Posterior cingulate gyrus (tissue), 11 donors: ENCODE data around the gene HIVEP3.

ENCODE experiments used
- DNase-seq, 10 donors: peaks; one replicate each; pipeline versions ENCODE4 v3.0.0 to v3.0.0-alpha.2; 2020 to 2021; ENCODE audit warnings: mixed read lengths in 3 of 10
- intact Hi-C: fragments of 100-400 bp; cut with DNase I; formaldehyde crosslinking; loops from one replicate; pipeline ENCODE4 v1.15.1; 2023

The HIVEP3 gene

GRCh38 chr1:41895552-41895951, 23.2 kb downstream of the HIVEP3 start:
- intact Hi-C loops: no loop called here
- no peak for DNase-seq

DNA sequence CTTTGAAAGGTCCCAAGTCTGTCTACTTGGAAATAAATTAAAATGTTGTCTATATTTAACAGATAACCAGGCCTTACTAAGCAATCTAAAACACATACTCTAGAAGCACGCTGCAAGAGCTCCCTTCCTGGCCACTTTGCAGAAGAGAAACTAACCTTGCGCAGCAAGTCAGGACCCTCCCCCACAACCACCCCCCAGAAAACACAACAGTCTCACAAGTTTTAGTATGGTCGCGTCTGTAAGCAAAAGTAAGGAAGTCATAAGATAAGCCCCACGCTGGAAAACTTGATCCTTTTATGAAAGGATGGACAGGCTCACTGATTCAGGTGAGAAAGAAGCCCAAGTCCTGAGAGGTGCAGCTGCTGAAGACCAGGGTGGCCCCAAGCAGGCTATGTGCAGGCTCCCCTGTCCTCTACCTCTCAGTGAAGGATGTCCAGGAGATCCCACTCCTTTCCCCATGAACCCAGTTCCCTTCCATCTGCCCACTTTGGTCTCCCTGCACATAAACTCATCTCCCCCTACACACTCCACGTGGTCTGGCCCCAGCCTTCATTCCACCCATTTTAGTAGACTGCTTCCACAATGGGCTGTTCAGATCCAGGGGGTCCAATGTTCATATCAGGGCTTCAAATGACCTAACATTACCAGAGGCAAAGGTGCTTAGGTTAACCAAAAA, 23.8 kb downstream of the HIVEP3 start:
- DNase-seq: no peak
- intact Hi-C loops: no loop called here

DNA sequence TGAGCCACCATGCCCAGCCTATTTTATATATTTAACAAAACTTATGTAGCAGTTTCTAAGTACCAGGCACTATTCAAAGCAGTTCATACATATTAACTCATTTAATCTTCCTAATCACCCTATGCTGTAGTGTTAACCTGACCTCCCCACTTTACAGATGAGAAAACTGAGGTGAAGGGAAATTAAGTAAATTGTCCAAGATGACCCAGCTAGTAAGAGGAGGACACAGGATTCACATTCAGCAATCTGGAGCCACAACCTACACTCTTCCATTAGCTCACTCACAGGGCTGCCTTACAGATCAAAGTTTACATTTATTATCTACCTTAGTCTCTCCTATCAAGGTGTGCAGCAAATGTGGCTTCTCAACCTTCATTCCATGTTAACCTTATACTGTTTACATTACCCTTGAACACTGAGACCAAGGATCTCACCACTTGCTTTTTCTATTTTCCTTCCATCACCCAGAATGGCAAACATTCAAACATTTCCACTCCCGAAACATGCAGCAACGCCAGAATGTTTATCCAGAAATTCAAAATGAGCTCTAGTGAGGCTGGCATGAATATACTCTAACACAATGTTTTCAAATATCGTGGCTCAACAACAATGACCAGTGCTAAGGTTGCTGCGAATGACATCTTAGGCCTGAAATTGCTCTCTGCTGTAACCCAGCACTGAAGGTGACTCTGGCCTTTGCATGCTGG, 24.5 kb downstream of the HIVEP3 start:
- no peak for DNase-seq
- intact Hi-C loops: no loop called here

- intact Hi-C loops: no loop called here
- no peak for DNase-seq
Observed at GRCh38 chr1:41892301-41892781, 26.4 kb downstream of the HIVEP3 start.

GRCh38 chr1:41891199-41891896, 27.4 kb downstream of the HIVEP3 start:
- peak in 1 of 10 donors; percentile 59 for DNase-seq
- intact Hi-C loops: no loop called here

- peak in 1 of 10 donors; percentile 70 for DNase-seq
- intact Hi-C loops: no loop called here
Observed at GRCh38 chr1:41890825-41891198, 27.9 kb downstream of the HIVEP3 start.

DNA sequence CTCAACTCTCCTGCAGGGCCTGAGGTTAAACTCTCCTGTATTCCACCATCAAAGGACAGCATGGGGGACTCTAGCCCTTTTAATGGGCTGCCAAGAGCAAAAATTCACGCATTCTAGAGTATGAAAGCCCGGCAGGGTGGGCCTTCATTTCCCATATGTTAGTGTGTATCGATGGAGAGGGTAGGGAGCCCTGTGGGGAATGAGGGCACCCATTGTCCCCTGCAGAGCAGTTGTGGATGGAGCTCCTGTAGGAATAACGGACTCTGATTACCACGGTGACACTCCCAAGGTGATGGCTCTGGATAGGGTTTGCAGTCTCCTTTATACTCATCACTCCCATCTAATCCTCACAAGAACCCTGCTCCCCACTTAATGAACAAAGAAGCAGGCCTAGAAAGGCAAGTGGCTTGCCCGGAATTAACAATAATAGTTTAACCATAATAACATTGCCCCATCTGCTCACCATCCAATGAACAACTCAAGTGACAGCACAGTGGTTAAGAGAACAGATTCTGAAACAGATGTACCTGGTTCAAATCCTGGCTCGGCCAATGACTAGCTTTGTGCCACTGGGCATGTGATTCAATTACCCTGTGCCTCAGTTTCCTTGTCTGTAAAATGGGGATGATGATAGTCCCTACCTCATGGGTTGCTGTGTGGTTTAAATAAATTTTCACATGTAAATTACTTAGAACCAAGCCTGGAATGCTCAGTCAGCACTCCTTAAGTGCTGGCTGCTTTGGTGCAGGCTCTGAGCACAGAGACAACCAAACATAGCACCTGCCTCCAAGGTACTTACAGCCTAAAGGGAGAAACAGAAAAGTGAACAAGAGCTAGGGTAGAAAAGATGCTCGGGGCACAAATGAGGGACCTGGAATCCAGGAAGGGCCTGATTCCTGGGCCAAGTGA, 29.0 kb downstream of the HIVEP3 start:
- intact Hi-C loops: no loop called here
- no peak for DNase-seq

DNA sequence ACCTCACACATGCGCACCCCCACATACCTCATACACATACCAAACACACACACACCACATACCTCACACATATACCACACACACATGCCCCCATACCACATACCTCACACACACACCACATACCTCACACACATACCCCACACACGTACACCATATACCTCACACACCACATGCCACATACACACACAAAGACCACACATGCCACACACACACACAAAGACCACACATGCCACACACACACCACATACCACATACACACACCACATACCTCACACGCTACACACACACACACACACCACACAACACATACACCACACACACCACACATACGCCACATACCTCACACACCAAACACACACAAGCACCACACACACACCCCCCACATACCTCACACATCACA, 30.0 kb downstream of the HIVEP3 start:
- no peak for DNase-seq
- intact Hi-C loops: no loop called here

DNA sequence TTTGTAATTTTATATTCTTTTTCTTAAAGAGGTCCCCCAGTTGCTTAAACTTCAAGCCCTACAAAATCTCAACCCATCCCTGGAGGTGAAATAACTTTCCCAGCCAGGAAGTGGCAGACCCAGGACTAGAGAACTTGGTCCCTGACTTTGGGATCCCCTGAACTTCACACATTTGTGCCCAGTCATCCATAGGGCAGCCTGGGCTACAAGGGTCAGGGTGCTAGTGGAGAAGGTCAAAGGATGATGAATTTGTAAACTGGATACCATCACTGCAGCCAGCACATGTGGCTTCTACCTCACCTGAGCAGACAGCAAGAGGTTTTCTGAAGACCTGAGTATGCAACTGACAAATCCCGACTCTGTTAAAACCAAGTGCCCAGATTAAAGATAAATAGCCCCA, 31.4 kb downstream of the HIVEP3 start:
- intact Hi-C loops: no loop called here
- DNase-seq: no peak

DNA sequence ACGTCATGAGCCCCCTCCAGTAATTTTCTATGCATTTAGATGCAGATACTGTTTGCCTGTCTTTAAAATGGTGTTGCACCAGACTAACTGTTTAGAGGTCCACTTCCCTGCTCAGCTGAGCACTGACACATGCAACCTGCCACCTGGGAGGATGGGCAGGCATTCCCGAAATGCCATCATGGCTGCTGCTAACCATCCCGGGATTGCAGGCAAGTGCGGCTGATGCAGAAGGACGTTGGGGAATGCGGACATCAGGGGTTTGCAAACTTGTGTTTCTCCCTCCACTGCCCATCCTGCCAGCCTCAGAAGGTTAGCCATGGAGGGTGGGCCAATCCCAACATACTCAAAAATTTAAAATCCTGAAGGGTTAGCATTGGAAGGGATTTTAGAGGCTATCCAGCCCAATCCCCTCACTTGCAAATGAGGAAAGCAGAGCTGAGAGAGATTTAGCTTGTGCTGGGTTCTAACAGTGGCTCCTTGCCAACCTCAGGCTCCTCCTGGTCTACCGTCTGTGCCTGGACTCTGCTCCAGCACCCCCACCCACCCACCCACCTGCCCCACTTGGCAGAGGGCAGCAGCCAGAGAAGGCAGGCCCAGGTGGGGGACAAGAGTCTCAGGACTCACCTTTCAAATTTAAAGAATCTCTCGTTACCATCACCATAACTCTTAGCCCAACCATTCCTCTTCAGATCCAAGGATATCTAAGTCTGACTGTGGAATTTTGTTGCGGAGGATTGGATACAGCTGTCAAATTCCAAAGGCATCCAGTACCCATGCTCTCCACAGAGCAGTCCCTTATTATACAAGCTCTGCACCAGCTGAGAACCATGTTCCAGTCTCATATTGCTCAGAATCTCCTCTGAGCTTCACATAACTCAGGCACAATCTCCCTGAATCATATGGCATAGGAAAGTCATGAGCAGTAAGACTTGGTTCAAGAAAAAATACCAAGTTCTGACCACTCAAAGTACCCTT, 34.2 kb downstream of the HIVEP3 start:
- DNase-seq: no peak
- intact Hi-C loops: no loop called here

GRCh38 chr1:41883507-41883906, 35.2 kb downstream of the HIVEP3 start:
- no peak for DNase-seq
- intact Hi-C loops: no loop called here

DNA sequence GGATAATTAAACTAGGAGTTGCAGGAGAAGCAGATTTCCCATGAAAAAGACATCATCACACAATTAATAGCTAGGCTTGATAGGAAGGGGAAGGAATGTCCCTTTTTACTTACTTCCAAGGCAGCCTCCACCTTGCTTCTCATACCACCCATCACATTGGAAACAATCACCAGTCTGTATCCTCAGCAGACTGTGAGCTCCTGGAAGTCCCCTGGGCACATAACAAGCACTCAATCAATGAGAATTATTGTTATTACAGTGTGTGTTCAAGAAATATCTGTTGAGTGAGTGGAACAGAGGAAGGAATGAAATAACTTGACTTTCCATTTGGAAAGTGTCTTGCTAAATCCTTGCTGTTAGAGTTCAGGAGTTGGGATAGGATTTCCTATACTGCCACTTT, 36.2 kb downstream of the HIVEP3 start:
- intact Hi-C loops: no loop called here
- DNase-seq: no peak

- DNase-seq: no peak
- intact Hi-C loops: no loop called here
Observed at GRCh38 chr1:41882068-41882477, 36.6 kb downstream of the HIVEP3 start.

DNA sequence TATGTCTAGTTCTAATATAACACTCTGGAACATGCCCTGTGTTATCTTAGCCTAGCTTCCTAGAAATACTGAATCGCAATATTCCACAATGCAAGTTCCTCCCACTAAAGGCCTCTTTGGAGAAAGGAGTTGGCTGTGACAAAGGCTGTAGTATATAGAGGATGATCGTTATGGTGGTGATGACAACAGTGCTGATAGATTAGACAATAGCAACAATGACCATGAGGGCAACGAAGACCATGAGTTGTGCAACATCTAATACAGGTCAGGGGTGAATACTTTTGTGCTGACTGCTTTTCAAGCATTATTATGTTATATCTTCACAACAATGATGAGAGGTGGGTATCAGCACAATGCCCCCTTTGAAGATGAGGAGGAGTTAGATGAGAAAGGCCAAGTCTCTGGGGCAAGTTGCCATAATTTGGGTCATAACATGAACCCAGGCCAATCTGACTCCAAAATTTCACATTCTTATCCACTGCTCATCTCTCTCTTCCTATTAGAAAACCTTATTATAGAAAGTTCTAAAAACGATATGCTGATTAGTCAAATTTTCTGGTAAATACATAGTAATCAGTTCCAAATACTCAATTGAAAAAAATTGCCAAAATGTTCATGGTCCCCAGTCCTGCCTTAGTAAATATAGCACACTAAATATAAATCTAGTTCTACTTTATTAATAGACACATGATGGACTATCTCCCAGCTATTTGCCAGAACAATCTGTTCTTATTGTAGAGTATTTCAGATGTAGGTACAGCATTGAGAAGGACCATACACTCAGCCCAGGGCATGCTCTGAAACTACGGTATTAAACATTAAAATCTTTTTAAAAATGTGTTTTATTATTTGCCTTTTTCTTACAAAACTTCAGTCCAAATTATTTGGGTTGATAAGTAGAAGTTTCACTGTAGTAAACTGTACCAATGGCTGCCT, 37.5 kb downstream of the HIVEP3 start:
- intact Hi-C loops: no loop called here
- DNase-seq: no peak

DNA sequence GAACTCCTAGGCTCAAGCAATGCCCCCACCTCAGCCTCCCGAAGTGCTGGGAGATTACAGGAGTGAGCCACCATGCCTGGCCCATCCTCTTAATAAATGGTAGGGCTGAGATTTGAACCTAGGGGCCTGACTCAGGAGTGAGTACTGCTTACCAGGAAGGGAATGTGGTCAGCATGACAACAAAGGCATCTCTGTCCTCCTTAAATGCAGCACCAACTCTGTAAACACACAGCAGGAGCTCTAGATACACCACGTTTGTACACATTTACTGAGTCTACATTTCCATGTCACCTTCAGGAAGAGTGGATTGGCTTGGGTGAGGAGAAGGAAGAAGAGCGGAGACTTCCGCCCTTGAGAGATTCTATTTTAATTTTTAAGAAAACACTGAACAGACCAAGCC, 38.5 kb downstream of the HIVEP3 start:
- intact Hi-C loops: no loop called here
- no peak for DNase-seq

- intact Hi-C loops: no loop called here
- no peak for DNase-seq
Observed at GRCh38 chr1:41879617-41880016, 39.1 kb downstream of the HIVEP3 start.

- intact Hi-C loops: no loop called here
- DNase-seq: no peak
Observed at GRCh38 chr1:41878911-41879310, 39.8 kb downstream of the HIVEP3 start.

DNA sequence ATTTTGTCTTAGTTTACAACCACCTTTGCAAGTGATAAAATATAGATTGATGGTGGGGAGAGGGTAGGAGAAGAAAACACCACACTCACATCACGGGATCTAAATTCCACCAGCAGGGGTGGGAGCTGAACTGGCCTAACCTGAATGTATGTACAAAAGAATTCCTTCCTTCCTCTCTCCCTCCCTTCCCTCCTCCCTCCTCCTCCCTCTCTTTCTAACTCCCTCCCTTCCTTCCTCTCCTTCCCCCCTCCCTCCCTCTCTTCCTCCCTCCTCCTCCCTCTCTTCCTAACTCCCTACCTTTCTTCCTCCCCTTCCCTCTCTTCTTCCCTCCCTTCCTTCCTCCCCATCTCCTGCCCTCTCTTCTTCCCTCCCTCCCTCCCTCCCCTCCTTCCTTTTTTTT, 40.2 kb downstream of the HIVEP3 start:
- intact Hi-C loops: no loop called here
- no peak for DNase-seq
